ENCODE data around the gene B4GALT6. TPM values are rescaled to one million over a fixed set of nuclear protein-coding genes. Genes with fewer than 3 reads are reported as not detected.

Gene B4GALT6
- total RNA-seq, 4 donors from 2014 or later: 1.5 to 11.8 (median 3.9) TPM

DNA sequence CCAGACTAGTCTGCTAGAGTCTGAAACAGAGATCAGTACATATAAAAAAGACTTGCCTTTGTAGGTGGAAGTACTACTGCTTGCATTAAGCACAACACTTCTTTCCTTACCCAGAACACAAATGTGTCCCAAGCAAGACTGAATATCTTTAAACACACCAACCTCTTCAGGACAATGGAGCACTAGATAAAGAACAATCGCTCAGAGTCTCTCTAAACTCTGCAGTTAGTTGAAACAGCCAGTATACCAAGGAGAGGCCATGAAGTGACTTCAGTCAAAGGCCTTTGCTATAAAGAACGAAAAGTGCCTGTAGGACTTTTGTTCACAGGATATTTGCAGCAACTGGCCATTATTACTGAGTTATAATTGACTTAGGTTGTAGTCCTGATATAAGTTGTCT lies 9.9 kb upstream of the B4GALT6 start:
- Histone ChIP-seq H3K4me1 (no peaks in the 10 kb centered on the region), H3K27me3 (no peaks in the 10 kb centered on the region), H3K4me3 (no peak overlapping the region), H3K9me3 (peaks cover 0 to 3% of the 10 kb centered on the region in 2 donors), H3K27ac (no peak overlapping the region), H3K36me3 (no peaks in the 10 kb centered on the region)
- no peak for TF ChIP-seq POLR2A (IDR thresholded peaks at IDR 0.05)
- intact Hi-C loops (cut with DNase I; ENCODE audit: low total_unique reads): no loop called here
- DNase-seq: no peak

DNA sequence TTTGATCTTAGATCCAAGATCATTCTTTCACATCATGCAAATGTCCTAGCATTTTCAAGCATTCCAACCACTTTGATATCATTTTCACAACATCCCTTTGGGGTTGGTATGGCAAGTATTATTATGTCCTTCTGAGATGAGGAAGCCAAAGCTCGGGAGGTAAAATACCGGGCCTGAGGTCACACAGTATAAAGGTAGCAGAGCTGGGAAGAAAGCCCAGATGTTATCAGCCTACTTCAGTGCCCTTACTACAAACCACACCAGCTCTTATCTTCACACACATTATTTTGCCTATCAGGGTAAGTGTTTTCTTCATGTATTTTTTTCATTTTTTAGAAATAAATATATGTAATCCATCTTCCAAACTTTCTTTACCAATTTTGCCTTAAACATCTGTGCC lies 4.2 kb upstream of the B4GALT6 start:
- no peak for DNase-seq
- Histone ChIP-seq H3K36me3 (no peaks in the 10 kb centered on the region), H3K4me1 (no peaks in the 10 kb centered on the region), H3K9me3 (no peaks in the 10 kb centered on the region), H3K4me3 (no peak overlapping the region), H3K27me3 (no peaks in the 10 kb centered on the region), H3K27ac (no peak overlapping the region)
- TF ChIP-seq, protein P1, sequence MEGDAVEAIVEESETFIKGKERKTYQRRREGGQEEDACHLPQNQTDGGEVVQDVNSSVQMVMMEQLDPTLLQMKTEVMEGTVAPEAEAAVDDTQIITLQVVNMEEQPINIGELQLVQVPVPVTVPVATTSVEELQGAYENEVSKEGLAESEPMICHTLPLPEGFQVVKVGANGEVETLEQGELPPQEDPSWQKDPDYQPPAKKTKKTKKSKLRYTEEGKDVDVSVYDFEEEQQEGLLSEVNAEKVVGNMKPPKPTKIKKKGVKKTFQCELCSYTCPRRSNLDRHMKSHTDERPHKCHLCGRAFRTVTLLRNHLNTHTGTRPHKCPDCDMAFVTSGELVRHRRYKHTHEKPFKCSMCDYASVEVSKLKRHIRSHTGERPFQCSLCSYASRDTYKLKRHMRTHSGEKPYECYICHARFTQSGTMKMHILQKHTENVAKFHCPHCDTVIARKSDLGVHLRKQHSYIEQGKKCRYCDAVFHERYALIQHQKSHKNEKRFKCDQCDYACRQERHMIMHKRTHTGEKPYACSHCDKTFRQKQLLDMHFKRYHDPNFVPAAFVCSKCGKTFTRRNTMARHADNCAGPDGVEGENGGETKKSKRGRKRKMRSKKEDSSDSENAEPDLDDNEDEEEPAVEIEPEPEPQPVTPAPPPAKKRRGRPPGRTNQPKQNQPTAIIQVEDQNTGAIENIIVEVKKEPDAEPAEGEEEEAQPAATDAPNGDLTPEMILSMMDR (IDR thresholded peaks at IDR 0.05): no peak
- TF ChIP-seq POLR2A (IDR thresholded peaks at IDR 0.05): no peak
- intact Hi-C loops (cut with DNase I; ENCODE audit: low total_unique reads): no loop called here

DNA sequence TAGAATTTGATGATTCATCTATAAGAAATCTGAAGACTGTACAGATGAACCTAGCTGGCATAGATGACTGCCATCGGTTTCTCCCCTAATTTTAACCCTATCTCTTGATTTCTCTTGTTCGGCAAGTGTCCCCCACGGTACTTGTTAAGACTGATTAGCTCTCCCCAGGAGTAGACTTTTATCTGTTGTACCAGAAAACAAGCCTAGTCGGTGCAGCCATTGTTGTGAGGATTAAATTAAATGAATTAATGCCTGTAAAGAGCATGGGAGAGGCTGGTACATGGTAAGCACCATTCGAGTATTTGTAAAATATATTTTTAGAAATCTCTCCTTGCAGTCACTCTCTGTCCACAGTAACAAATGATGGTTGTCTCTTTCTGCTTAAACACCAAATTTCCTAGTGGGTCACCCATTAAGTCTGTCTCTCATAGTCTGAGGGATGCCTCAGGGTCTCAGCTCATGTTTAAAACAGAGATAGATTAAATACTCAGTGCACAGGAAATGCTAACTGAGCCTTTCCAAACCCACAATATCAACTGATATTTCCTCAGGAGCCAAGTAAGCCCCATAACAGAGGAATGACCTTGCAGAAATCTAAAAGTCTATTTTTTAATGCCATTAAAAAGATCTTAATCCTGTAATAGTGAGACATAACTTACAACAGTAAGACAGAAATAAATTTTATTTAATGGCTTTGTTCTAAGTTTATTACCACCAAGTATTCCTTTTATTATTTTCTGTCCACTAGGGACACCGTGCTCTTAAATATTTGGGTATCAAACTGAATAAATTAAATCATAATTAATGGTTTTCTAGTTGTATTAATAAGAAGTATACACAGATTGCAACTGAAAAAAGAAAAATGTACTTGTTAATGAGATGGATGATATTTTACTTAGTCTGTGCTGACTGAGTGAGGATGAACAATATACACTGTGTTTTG lies 2.9 kb upstream of the B4GALT6 start:
- intact Hi-C loops (cut with DNase I; ENCODE audit: low total_unique reads): no loop called here

DNA sequence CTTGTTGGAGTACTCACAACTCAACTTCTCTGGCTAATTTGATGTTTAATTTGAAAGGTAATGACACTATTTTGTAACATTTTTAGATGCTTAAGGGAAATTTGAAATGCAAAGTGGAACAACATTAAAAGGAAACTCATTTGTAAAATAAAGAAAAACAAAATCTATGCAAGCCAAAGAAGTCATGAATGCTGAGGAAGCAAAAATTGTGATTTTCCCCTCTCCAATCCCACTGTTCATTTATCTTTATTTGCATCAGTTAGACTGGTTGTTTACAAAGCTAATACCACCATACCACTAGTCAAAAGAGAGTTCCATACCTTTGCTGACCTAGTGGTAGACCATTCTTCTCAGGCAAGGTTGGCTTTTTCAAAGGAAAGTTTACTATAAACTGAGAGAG lies 2.2 kb upstream of the B4GALT6 start:
- H3K36me3 ChIP-seq: no peaks in the 10 kb centered on the region
- intact Hi-C loops (cut with DNase I; ENCODE audit: low total_unique reads): no loop called here
- no peak overlapping the region for H3K4me3 ChIP-seq
- H3K4me1 ChIP-seq: no peaks in the 10 kb centered on the region
- no peaks in the 10 kb centered on the region for H3K27me3 ChIP-seq
- no peak overlapping the region for H3K27ac ChIP-seq
- DNase-seq: no peak
- no peaks in the 10 kb centered on the region for H3K9me3 ChIP-seq
- no peak for TF ChIP-seq POLR2A (IDR thresholded peaks at IDR 0.05)
- TF ChIP-seq, protein P1 (IDR thresholded peaks at IDR 0.05): no peak

More for the DNA sequence above, 2.9 kb upstream of the B4GALT6 start:
- no peaks in the 10 kb centered on the region for H3K4me1 ChIP-seq
- DNase-seq: no peak
- H3K36me3 ChIP-seq: no peaks in the 10 kb centered on the region
- no peaks in the 10 kb centered on the region for H3K9me3 ChIP-seq
- no peak overlapping the region for H3K27ac ChIP-seq
- no peak overlapping the region for H3K4me3 ChIP-seq
- H3K27me3 ChIP-seq: no peaks in the 10 kb centered on the region
- TF ChIP-seq, protein P1 (IDR thresholded peaks at IDR 0.05): no peak
- TF ChIP-seq POLR2A (IDR thresholded peaks at IDR 0.05): no peak

DNA sequence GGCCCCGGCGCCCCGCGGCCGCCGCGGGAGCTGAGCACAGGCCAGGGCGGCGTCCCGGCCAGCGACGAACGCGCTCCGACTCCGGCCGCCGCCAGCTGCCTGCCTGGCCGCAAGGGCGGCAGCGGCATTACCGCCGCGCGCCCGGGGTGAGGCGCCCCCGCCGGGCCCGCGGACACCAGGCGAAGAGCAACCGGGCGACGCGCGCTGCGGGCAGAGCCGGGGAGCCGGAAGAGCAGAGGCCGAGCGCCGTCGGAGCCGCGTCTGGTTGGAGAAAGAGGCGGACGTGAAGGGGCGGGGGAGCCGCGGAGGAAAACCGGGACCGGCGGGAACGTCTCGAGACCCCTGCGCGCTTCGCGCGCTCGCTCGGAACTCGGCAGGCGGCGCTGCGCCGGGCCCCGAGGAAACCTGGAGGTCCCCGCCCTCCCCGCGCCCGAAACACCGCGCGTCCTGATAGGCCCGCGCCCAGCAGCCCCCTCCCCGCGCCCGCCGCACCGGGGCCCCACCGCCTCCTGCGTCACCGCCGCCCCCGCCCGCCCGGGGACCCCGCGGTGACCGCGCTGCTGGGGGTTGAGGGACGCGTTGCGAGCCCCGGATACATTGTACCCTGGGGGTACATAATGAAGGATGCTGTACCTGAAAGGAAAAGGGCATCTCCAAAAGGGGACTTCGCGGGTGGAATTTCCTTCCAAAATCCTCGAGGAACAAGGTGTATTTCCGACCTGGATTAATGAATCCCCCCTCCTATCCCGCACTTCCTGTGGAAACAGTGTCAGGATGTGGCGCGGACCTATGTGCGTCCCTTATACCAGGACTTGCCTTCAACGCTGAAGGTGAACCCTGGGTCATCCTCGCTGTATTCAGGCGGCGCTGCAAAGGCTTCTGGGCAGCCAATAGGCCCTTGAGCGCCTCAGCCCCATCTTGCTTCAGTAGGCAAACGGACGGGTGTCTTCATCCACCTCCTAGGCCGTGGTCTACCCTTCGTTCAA lies 1.0 kb upstream of the B4GALT6 start:
- no peaks in the 10 kb centered on the region for H3K27me3 ChIP-seq
- peak overlapping the region; percentile 46 to 52 for H3K27ac ChIP-seq
- intact Hi-C loops (cut with DNase I; ENCODE audit: low total_unique reads): no loop called here
- H3K4me1 ChIP-seq: no peaks in the 10 kb centered on the region
- peak overlapping the region; percentile 46 to 62 for H3K4me3 ChIP-seq
- peak; percentile 27 to 45 for DNase-seq
- H3K36me3 ChIP-seq: no peaks in the 10 kb centered on the region
- TF ChIP-seq POLR2A (IDR thresholded peaks at IDR 0.05): peak in 1 of 2 donors; percentile 15
- TF ChIP-seq, protein P1 (IDR thresholded peaks at IDR 0.05): peak in 3 of 4 experiments; percentile 27 to 51 (median 40)
- no peaks in the 10 kb centered on the region for H3K9me3 ChIP-seq

All from uterus (tissue), 4 donors.